GM19455 (cell line): Measurements from ENCODE around the gene CDH4.

Experiments used
- ATAC-seq: cut with Tn5 transposase; IDR thresholded peaks from one replicate; pipeline ENCODE4 v1.9.1; 2021; ENCODE audit not compliant: unreplicated experiment

The CDH4 gene

GRCh38 chr20:61895016-61895415 lies 643.0 kb downstream of the CDH4 start:
- ATAC-seq: no peak

- no peak for ATAC-seq
These were observed 643.6 kb downstream of the CDH4 start for GRCh38 chr20:61895686-61896057.

- ATAC-seq: no peak
These were observed 644.2 kb downstream of the CDH4 start for GRCh38 chr20:61896058-61896961.

- ATAC-seq: no peak
These were observed 645.6 kb downstream of the CDH4 start for GRCh38 chr20:61897401-61898295.

DNA sequence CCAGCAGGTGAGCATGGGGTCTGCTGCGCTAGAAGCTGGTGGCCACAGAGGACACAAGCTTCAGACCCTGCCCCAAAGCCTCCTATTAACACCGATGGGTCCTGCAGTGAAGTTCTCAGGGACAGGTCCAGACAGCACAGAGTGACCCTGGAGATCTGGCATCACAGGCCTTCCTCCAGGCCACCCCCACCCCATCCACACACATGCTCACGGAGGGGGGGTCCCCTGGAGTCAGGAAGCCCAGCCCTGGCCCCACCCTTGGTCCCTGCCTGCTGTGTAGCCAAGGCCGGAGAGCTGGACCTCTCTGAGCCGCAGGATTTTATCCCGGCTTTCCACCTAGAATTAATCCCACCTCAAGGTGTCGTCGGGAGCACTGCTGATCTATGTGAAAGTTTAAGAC lies 646.3 kb downstream of the CDH4 start:
- ATAC-seq: no peak

DNA sequence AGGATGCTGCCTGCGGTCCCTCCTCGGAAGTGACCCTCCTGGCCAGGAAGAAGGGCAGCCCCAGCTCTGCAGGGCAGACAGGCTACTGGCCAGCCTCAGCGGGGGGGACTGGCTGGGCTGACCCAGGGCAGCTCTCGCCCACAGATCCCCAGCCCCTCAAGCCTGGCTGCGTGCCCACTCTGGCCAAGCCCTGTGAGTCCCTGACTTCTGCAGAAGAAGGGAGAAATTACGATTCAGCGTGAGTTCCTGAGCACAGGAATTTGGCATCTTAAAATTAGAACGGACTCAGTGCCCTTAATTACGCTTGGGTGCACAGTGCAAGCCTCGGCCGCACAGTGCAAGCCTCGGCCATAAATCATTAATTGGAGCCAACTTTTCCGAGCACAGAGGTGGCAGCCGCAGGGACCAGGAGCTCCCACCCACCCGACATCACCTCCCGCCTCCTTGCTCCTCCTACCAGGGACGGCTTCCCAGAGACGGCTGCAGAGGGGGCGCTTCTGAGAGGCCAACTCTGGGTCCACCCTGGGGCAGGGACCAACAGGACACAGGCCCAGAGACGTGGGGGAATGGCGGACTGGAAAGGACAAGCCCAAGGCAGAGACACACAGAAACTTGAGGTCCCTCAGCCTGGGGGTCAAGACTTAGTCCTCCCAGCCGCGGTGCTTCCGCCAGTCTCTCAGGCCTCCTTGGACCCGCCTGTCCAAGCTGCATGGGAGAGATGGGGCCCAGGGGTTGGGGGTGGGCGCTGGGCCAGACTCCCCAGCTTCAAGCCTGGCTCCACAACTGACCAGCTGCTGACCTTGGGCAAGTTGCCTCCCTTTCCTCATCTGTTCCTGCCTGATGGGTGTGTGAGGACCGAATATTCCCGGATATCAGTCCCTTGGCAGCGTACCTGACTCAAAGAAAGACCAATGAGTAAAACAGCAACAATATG lies 648.2 kb downstream of the CDH4 start:
- ATAC-seq: no peak

DNA sequence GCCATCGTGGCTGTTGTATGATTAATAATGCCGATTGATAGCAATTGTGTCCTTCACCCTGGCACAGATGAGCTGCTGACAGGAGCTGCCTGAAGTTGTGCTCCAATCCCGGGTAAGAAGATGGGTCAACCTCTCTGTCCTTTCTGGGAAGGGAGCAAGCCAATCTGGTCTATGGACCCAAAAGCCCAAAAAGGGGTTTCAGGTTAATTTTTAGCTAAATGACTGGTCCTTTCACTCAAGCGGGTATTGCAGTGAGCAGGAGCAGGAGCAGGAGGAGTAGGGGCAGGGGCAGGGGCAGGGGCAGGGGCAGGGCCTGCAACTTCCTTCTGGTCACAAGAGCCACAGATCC lies 648.9 kb downstream of the CDH4 start:
- ATAC-seq: no peak

DNA sequence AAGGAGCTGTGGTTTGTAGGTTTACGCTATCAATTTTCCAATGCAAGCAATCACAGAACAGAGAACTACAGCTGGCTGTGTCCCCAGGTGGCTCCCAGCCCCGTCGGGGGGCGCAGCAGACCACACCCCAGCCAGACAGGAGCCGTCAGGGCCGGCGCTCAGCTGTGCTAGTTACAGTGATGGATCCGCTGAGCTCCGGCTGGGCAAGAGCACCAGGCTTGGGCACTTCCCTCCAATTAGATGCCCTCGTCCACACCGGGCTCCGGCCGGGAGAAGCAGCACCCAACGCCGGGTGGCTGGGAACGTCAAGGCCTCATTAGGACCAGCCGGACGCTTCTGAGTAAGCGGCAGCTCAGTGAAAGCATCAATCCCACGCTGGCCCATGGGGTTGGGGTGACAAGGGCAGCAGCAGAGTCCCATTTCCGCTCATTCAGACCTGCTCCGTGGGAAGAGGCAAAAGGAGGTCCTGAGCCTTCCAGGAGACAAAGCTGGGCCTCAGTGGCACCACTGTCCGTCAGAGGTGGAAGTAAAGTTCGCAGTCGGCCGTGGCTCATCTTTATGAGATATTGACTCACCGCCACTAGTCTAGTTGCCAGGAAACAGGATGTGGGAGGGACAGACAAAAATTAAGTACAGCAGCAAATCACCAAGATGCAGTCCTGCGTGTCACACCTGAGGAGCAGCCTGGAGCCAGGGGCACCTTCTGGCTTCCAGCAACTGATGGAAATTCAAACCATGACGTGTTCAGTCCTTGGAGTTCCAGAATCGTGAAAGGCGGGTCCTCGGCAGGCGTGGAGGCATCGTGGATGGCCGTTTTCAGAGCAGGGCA lies 649.5 kb downstream of the CDH4 start:
- no peak for ATAC-seq

DNA sequence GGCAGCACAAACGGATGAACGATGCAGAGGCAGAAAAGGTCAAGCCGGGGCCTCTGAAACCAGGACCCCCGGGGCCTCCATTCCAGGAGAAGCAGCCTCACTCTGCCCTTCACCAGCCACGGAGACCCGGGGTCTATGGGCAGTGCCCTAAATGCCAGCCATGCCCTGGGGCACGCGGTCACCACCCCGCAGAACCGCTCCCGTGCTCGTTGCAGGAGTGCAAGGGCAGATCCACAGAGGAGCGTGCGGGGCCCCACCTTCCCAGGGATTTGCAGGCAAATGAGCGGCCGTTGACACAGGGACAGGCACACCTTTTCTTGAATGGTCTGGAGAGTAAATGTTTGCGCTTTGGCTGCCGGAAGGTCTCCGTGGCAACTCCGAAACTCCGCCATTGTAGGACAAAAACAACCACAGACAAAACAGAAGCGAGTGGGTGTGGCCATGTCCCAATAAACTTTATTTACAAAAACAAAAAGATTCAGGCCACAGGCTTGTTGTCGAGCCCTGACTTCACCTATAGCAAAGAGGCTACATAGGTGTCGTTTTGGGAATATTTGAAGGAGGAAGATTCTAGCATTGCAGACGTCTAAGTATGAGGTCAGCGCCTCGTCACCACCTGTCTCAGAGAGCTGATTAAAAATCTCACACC lies 650.3 kb downstream of the CDH4 start:
- no peak for ATAC-seq

DNA sequence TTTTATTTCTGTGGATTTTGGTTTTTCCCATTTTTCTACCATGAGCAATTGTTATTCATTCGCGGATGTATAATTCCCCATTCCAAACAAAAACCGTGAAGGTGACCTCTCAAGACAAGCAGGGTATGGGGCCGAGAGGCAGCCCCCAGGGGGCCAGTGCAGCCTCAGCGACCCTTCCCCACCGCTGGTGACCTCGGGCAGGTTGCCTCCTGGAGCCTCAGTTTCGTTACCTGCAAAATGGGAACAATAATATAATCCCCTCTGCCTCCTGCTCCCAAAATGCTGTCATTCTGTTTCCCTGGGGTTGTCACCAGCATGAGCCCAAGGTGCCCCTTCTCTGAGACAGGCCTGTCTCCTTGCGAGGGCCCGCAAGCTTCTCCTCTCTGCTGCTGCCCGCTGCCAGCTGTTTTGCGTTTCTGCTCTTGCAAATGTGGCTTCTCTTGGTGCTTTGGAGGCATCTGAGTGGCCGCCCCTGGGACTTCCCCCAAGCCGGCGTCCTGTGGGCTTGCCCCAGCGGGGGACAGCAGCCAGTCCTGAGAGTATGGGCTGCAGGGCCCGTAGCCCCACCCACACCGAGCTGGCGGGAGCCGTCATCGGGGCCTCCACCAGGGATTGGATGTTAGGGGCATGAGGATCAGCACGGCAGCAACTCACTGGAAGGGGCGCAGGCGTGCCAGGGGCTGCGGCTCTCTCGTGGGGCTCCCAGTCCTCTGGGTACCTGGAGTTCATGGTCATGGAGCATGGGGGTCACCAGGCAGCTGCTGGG lies 651.7 kb downstream of the CDH4 start:
- ATAC-seq: no peak

- ATAC-seq: no peak
These were observed 652.4 kb downstream of the CDH4 start for GRCh38 chr20:61904456-61904855.

- no peak for ATAC-seq
These were observed 653.9 kb downstream of the CDH4 start for GRCh38 chr20:61905781-61906523.

DNA sequence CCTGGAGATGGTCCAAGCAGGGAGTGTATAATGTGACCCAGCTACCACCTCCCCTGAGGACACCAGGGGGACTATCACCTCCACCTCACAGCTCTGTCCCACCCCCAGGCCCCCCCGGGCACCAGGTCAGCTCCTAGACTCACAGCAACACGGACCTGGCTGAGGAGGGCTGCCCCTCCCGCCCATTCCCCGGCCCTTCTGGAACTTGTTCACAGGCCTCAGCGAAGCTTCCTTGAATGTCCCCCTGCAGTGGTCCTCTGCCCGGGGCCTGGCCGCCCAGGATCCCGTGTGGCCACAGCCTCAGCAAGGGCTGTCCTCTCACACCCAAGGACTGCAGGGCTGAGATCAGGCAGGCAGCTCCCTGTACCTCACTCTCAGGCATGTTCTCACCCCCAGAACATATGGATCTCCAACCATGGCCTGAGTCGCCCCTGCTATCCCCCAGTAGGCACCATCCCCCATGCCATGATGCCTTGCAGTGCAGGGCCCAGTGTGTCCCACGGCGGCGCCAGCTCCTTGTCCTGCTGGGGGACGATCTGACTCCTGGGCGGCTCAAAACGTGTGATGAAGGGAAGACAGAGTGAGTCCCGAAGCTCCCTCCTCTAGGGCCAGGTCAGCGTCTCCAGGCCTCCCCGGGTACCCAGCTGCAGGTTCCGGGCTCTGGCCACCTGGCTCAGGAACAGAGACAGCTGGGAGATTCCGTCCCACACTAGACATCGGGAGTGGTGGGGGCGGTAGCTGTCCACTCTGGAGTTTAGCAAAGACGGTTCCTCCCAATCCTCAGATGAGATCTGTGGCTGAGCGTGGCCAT lies 655.2 kb downstream of the CDH4 start:
- ATAC-seq: no peak

DNA sequence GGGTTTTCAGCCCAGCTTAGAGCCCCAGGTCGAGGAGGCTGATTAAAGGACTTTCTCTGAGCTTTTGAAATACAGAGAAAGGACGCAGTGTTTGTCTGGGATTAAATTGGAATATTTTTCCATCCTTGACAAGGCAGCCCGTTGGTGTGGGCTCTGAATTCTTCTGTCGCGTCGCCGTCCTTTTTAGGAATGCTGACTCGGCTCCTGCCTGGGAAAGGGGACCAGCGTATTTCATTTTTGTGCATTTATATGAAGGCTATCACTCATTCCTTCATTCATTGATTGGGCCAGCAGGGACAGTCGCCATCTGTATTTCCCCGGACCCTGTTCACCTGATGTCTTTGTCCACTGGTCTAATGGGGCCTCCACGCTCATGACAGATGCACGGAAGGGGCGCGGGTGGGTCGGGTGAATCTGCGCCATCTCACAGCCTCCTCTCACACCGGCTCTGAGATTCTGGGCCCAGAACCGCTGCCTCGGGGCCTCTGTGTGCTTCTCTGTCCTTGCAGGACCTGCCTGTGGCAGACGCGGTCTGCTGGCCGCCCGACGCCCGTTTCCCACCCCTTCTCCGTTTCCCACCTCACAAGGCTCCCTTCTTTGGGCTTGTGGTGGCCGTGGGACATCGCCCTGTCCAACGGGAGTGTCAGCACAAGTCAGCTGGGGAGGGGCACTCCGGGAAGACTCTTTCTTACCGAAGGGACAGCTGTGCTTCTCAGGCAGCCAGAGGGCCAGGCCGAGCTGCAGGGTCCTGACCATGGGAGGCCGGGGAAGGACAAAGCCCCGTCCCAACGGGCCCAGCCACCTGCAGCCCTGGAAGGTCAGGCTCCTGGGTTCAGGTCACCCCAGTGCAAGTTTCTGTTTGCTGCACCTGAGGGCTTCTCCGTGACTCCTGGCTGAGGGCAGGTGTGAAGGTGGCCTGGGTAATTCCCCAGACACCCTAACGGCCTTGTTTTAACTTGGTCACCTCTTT lies 656.3 kb downstream of the CDH4 start:
- ATAC-seq: no peak

DNA sequence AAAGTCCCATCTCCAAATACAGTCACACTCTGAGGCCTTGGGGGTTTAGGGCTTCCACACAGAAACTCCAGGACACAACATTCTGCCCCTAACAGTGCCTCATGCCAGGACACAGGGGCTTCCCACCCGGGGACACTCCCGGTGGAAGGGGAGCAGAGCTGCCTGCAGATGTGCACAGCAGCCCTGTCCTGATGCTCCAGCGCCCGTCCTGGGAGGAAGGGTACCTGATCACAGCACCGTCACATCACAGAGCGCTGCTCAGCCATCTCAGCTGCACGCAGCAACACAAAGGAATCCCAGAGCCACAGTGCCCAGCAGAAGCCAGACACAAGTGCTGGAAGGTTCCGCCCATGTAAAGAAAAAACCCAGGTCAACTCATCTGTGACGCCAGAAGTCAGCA lies 657.0 kb downstream of the CDH4 start:
- ATAC-seq: no peak

DNA sequence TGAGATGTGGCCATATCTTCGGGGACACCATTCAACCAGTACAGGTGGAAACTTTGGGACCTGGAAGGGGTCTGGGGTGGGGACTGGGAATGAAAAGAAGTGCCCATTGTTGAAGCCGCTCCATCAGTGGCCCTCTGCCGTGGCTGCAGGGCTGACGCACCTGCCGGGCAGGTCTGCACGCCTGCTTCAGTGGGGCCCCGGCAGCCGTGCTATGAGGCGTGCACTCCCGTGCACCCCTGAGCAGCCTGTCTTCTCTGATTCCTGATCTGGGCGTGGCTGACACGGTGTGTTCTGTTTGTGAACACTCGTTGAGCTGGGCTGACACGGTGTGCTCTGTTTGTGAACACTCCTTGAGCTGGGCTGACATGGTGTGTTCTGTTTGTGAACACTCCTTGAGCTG lies 657.8 kb downstream of the CDH4 start:
- no peak for ATAC-seq
